Colon (tissue), 2 donors: ENCODE results near the gene EPHB4.
"Not testable (repeated sequence)": the region's sequence is repeated elsewhere in the genome, so short reads cannot be mapped to it uniquely, and the experiment has no call there.

Experiments
- FAIRE-seq: peaks from 2 replicates; lab custom pipeline; 2012; peaks lifted over from hg19 to GRCh38; lab: Jason Lieb, UNC
- donor health status: control.
- donor health status: control.

Gene EPHB4

GRCh38 chr7:100827330-100828226 is at the start of gene EPHB4:
Gene EPHB4 (minus strand): TSS chr7:100827523. CDS start chr7:100827030, 493 bp downstream.
- FAIRE-seq, result no peak

- FAIRE-seq, result no peak
Measured at GRCh38 chr7:100875356-100875751, 48.0 kb upstream of the EPHB4 start.

DNA sequence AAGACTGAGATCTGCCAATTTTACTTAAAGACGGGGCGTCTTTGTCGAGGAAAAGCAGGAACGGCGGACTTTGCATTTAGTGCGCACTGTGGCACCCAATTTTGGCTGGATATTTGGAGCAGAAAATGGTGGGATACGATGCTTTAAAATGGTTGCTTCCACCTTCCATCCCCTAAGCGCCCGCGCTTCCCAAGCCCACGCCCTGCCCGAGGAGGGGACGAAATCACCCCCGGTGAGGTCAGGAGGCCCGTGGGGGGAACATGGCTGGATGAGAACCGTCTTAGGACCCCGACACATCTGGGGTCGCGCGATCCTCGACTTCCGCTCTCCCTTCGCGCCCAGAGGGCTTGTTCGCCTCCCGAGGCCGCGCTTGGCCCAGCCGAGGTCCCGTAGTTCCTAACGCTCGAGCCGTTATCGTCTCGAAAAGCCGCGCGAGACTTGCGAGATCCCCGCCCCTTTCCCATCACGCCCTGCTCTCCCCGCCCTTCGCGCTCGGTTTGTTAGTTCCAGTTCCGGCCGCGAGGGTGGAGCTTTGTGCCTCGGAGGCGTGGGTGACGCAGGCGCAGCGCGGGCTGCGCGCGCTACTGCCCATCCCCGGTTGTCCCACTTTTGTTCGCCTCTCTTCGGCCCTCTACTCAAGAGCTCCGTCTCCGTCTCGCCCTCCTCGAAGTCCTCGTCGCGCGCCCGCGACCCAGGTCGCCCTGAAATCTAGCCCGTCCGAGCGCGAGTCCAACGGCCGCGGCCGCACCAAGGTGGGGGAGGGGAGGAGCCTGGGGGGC is 47.4 kb upstream of the EPHB4 start, which contains the start of gene SRRT:
SRRT (plus strand) TSS at position 527 of the 779 bp plus-strand sequence. CDS start 488 bp downstream, outside the sequence.
- no peak for FAIRE-seq

DNA sequence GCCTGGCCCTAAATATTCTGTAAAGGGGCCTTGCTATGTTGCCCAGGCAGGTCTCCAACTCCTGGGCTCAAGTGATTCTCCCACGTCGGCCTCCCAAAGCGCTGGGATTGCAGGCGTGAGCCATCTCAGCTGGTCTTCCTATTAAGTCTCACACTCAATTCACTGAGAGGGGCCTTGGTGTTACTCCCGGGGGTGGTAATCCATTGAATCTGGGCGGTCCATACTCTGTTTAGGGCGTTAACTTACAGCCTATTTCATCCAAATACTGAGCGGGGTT is 46.9 kb upstream of the EPHB4 start:
- FAIRE-seq, result no peak

DNA sequence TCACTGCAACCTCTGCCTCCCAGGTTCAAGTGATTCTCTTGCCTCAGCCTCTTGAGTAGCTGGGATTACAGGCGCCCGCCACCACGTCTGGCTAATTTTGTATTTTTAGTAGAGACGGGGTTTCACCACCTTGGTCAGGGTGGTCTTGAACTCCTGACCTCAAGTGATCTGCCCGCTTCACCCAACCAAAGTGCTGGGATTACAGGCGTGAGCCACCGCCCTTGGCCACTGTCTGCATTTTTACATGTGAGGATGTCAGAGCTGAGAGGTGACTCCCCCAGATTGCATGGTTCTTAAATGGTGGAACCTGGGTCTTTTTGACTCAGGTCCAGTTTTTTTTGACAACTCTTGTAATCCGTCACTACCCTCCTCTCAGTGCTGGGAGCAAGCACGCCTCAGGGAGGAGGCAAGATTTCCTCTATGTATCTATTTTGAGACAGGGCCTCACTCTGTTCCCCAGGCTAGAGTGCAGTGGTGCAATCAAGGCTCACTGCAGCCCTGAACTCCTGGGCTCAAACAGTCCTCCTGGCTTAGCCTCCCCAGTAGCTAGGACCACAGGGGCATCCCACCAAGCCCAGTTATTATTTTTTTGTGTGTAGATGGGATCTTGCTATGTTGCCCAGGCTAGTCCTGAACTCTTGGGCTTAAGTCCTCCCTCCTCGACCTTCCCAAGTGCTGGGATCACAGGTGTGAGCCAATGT is 46.4 kb upstream of the EPHB4 start:
- FAIRE-seq, result no peak

- no peak for FAIRE-seq
Measured at GRCh38 chr7:100867776-100868485, 40.6 kb upstream of the EPHB4 start.

GRCh38 chr7:100867040-100867775 is 39.9 kb upstream of the EPHB4 start, which contains the start of gene TRIP6:
Gene TRIP6 (plus strand): TSS chr7:100867387. CDS start chr7:100867498, 111 bp downstream.
- FAIRE-seq, result no peak

GRCh38 chr7:100866729-100867039 is 39.4 kb upstream of the EPHB4 start:
- no peak for FAIRE-seq

- FAIRE-seq, result no peak
Measured at GRCh38 chr7:100865938-100866728, 38.8 kb upstream of the EPHB4 start.

- FAIRE-seq, result no peak
Measured at GRCh38 chr7:100865372-100865911, 38.1 kb upstream of the EPHB4 start.

GRCh38 chr7:100864263-100864845 is 37.0 kb upstream of the EPHB4 start:
- no peak for FAIRE-seq

DNA sequence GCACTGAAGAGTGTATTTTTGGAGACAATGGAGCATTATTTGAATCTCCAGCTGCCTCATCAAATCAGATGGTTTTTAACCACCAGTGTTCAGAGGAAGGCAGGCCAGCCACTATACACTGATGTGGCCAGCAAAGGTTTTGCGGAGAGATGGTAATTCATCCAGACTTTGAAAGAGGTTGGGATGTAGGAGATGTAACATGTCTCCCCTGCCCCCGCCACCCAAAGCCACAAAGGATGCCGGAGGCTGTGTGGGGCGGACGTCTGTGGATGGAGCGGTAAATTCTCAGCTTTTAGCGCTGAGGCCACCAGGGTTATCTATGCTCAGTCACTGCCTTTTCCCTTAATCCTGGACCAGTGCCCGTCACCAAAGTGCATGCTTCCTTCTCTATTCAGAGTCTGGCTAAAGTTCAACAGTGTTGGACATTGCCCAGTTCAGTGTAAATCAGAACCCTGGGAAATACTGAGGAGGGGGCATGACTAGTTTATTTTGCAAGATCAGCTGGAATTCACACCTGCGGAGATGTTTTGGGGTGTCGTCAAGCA is 36.2 kb upstream of the EPHB4 start:
- no peak for FAIRE-seq

GRCh38 chr7:100861616-100861985 is 34.3 kb upstream of the EPHB4 start:
- no peak for FAIRE-seq

DNA sequence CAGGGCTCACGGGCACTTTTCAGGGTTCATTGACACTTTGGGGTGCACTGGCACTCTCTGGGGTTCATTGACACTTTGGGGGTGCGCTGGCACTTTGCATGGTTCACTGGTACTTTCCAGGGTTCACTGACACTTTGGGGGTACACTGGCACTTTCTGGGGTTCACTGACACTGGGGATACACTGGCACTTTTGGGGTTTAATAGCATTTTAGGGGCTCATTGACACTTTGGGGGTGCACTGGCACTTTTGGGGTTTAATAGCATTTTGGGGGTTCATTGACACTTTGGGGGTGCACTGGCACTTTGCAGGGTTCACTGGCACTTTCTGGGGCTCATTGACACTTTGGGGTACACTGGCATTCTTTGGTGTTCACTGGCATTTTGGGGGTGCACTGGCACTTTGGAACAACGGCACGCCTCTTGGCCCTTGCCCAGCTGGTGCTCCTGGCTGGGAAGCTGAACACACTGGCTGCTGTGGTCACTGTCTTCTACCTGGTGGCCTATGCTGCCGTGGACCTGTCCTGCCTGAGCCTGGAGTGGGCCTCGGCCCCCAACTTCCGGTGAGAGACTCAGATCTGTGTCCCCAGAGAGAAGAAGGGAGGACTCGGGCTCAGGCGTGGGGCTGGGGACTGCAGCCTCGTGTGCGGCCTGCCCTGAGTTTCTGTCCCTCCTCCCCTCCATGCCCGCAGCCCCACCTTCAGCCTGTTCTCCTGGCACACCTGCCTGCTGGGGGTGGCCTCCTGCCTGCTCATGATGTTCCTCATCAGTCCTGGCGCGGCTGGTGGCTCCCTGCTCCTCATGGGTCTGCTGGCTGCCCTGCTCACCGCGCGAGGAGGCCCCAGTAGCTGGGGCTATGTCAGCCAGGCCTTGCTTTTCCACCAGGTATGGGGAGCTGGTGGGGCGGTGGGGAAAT is 33.6 kb upstream of the EPHB4 start:
- FAIRE-seq, result no peak

- FAIRE-seq, result no peak
Measured at GRCh38 chr7:100859856-100860255, 32.5 kb upstream of the EPHB4 start.

DNA sequence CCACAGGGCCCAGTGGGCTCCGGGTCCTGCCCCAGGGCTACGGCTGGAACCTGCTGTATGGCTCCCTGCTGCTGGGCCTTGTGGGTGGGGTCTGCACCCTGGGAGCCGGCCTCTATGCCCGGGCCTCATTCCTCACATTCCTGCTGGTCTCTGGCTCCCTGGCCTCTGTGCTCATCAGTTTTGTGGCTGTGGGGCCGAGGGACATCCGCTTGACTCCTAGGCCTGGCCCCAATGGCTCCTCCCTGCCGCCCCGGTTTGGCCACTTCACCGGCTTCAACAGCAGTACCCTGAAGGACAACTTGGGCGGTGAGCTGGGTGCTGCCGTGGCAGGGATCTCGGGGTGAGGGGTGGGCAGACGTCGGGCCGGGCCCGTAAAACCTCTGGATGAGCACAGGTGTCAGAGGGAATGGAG is 29.6 kb upstream of the EPHB4 start:
- no peak for FAIRE-seq

- FAIRE-seq, result no peak
Measured at GRCh38 chr7:100855515-100855914, 28.2 kb upstream of the EPHB4 start.

DNA sequence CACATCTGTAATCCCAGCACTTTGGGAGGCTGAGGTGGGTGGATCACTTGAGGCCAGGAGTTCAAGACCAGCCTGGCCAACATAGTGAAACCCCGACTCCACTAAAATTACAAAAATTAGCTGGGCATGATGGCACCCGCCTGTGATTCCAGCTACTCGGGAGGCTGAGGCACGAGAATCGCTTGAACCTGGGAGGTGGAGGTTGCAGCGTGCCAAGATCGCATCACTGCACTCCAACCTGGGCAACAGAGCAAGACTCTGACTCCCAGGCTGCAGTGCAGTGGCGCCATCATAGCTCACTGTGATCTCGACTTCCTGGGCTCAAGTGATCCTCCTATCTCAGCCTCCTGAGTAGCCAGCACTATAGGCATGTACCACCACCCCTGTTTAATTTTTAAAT is 27.6 kb upstream of the EPHB4 start:
- not testable (repeated sequence) for FAIRE-seq
